ENCODE measurements around the gene EFCAB13.
"Not testable (repeated sequence)": the region's sequence is repeated elsewhere in the genome, so short reads cannot be mapped to it uniquely, and the experiment has no call there.

Gene EFCAB13

GRCh38 chr17:47425887-47426635 is 102.3 kb downstream of the EFCAB13 start:
- DNase-seq (ENCODE audit: low spot score) = not testable (repeated sequence)

GRCh38 chr17:47427985-47428384 is 104.2 kb downstream of the EFCAB13 start:
- DNase-seq (ENCODE audit: low spot score) = no peak

- not testable (repeated sequence) for DNase-seq (ENCODE audit: low spot score)
Observed at GRCh38 chr17:47432240-47432639, 108.5 kb downstream of the EFCAB13 start.

GRCh38 chr17:47465165-47465564 is 141.4 kb downstream of the EFCAB13 start:
- DNase-seq (ENCODE audit: low spot score) = no peak

- DNase-seq (ENCODE audit: low spot score) = not testable (repeated sequence)
Observed at GRCh38 chr17:47466976-47467375, 143.2 kb downstream of the EFCAB13 start.

- DNase-seq (ENCODE audit: low spot score) = no peak
Observed at GRCh38 chr17:47470836-47471235, 147.1 kb downstream of the EFCAB13 start.

- DNase-seq (ENCODE audit: low spot score) = not testable (repeated sequence)
Observed at GRCh38 chr17:47472073-47472472, 148.3 kb downstream of the EFCAB13 start.
